DMS153 treated with DMSO at 0.1 percent for 48 hours (cell line): ENCODE data around the gene PINK1.
"Not testable (repeated sequence)": the region's sequence is repeated elsewhere in the genome, so short reads cannot be mapped to it uniquely, and the experiment has no call there.

ENCODE experiments used
- DNase-seq: peaks from one replicate; lab custom pipeline; 2025; ENCODE audit not compliant: unreplicated experiment; lab: John Stamatoyannopoulos, UW

Gene PINK1

GRCh38 chr1:20633190-20634064, at the start of gene PINK1:
Gene PINK1 (plus strand): TSS chr1:20633458. CDS start chr1:20633549, 91 bp downstream.
- DNase-seq: peak; percentile 78

GRCh38 chr1:20584890-20585289, 48.4 kb upstream of the PINK1 start:
- DNase-seq: no peak

GRCh38 chr1:20586953-20587660, 46.2 kb upstream of the PINK1 start:
- no peak for DNase-seq

GRCh38 chr1:20587661-20588053, 45.6 kb upstream of the PINK1 start:
- DNase-seq: no peak

GRCh38 chr1:20588634-20589225, 44.5 kb upstream of the PINK1 start, which contains the start of gene CDA:
Gene CDA (plus strand): TSS chr1:20589097. CDS start chr1:20589130, 33 bp downstream.
- no peak for DNase-seq

DNA sequence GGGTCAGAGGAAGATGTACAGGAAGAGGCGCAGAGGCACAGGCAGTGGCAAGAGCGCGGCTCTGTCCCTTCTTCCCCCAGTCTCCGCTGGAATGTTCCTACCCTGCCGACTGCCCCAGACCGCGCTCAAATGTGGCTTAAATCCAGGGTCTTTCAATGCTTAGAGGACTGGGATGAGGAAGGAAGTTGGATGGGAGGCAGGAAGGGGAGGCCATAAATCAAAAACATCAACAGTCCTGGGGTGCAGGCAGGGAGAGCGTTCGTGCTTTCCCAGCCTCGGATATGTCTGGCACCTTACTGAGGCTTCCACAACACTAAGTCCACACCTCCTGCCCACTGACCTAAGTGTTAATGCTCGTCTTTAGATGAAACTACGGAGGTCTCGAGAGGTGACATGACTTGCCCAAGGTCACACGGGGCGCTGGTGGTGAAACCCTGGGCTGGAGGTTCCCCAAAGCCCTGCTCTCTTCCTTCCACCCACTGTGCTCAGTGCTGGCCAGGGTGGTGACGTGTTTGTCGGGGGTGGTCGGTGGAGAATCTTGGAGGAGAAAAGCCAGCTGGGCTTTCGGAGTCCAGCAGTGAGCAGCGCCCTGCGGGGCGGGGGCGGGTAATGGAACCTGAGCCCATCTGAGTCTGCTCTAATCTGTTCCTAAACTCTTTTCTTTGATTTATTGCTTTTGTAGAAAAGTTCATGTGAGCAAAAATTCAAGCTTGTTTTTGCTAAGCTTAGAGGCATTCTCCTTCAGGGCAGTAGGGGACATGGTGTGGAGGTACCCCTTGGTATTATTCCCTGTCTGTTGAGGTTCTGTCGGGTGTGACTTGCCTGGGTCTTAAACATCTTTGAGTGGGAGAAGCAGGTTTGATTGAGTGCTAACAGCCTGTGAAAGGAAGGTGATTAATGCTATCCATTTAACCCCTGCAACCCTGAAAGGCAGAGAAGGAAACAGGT, 43.7 kb upstream of the PINK1 start:
- DNase-seq: no peak

DNA sequence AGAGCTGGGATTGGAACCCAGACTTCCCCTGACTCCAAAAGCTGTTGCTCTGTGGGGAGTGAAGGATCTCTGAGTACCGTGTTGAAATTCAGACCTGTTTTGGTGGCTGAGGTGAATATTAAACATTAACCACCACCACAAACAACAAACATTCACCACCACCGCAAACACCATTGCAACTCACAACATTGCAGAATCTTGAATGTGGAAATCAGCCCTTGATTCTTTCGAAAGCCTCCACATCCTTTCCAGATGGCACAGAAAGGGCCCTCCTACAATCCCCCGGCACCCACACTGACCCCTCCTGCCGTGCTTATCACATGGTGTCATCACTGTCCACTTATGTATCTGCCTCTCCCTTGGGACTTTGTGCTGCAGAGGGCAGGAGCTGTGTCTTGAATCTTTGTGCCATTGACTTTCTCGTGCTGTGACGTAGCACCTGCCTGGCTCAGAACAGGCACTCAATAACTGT, 42.9 kb upstream of the PINK1 start:
- DNase-seq: no peak

- no peak for DNase-seq
Observed at GRCh38 chr1:20593756-20594155, 39.5 kb upstream of the PINK1 start.

DNA sequence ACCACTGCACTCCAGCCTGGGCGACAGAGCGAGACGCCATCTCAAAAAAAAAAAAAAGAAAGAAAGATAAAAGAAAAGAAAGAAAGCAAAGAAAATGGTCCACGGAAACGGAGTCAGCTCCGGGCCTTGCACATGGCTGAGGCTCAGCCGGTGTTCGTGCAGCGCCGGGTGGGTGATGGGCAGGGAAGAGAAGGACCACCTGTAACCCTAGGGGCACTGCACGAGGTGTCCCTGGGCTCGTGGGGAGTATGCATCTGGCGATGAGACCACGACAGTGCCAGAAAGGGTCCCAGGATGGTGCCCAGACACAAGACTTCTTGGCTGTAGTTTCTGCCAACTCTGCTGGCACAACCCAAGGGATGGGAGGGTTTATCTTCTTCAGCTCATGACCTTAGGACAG, 38.5 kb upstream of the PINK1 start:
- no peak for DNase-seq

GRCh38 chr1:20596106-20596505, 37.2 kb upstream of the PINK1 start:
- DNase-seq: no peak

DNA sequence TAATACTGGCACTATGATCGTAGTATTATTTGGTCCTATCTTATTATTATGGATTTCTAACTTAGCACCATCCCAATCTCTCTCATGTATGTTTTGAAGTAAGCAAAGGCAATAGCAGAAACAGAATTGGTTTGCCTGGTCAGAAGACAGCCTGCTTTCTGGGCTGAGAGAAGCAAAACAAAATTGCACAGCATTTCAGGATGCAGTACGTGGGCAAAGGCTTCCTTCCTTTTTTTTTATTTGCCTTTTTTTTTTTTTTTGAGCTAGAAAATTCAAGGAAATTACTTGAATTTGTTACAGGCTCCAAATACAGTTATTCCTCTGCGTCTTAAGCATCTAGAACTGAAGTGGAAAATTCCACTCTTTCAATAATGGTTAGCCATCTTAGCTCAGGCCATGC, 35.6 kb upstream of the PINK1 start:
- no peak for DNase-seq

DNA sequence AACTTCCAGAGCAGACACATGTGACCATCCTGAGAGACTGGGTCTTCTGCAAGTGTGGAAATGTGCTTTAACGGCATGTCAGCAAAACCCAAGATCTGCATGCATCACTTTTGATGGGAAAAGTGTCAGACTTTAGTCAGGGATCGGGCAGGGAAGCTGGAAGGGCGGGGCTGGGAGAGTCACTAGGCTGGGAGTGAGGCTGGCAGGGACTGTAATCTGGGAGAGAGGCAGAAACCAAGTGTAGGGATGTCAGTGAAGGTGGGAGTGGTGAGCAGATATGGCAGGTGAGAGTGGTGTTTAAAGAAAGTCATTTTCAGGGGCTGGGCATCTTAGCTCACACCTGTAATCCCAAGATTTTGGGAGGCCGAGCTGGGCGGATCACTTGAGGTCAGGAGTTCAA, 33.1 kb upstream of the PINK1 start:
- DNase-seq: no peak

DNA sequence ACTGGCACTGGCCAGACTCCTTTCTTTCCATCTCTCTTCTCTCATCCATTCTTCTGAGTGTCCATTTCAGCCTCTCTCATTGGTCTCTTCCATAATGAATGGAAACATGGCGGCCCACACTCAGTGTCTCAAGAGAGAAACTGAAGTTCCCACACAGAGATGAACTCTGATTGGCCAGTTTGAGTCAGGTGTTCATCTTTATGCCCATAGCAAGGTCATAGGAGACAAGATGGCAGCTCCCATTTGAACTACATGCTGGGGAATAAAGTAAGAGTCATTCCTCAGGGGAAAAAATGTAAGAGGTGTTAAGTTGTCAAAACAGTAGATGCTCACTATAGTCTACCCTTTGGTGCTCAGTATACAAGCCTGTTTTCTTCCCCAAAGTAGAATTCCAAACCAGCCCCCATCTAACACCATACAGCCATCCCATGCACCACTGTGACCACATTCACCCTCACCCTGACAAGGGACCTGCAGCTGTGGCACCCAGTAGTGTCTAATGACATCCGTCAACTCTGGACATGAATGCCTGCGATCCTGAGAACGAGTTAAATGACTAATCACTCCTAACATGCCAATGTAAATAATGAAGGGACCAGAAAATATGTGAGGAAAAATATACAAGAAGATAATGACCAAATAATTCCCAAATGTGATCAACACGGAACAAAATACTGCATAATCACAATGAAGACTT, 32.0 kb upstream of the PINK1 start:
- no peak for DNase-seq

- no peak for DNase-seq
Observed at GRCh38 chr1:20602851-20603450, 30.3 kb upstream of the PINK1 start.

DNA sequence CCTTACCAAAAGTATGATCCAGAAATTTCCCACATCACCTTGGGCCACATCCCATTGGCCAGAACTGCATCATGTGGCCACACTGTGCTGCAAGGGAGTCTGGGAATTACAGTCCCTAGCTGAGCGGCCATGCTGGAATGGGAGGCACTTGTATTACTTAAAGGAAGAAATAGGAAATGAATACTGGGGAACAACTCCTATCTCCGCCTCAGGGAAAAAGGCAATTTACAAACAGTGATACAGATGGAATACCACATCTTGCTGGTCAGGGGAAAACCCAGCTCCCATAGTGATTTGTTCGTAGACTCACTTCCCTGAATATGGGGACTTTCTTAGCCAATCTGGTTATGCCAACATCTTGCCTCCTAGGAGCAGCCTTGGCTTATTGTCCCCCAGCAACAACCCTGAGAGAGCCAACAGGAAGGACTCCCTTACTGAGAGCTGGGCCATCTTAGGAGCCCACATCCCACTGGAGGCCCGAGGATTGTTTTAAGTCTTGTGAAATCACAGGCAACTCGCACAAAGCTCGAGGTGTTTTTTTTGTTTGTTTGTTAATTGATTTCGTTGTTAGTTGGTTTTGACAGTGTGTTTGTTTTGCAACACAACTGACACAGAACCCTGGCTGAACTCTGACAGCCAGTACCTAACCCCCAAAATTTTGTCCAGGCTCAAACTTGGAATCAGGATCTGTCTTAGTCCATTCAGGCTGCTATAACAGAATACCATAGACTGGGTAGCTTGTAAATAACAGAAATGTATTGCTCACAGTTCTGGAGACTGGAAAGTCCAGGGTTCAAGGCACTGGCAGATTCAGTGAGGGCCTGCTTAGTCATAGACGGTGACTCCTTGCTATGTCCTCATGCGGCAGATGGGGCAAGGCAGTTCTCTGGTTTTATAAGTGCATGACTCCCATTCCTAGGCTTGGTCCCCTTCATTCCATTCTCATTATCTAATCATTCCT, 29.5 kb upstream of the PINK1 start:
- DNase-seq: no peak

GRCh38 chr1:20604678-20605077, 28.6 kb upstream of the PINK1 start:
- DNase-seq: no peak

DNA sequence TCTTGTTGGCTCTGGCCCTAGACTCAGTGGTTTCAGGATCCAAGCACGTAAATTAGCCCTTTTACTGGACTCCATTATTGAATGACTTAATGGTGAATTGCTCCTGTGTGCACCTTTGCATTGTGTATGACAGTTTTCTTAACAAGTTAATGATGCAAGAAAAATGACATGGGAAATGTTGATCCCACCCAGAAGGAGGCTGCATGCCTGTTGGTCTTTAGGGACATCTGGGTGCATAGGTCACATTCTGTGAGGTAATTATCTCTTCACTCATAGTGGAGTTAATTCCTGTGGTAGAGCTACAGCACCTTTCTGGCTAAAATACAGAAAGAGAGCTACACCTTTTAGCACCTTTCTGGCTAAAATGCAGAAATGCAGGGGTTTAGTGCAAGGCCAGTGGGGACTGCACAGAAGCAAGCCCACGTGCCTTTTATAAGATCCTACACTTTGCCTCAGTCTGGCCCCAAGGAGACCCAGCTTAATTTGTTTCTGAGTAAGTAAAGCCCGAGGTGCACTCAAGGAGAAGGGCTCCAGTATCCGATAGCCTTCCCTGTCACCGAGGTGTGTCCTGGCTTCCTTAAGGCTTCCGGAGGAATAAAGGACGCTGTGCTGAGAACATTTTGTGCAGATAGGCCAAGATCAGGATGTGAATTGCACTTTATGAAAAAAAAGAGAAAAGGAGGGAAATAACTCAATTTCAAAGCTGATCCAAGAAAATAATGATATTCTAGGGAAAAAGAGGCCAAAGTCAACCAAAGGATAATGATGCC, 26.3 kb upstream of the PINK1 start:
- not testable (repeated sequence) for DNase-seq

DNA sequence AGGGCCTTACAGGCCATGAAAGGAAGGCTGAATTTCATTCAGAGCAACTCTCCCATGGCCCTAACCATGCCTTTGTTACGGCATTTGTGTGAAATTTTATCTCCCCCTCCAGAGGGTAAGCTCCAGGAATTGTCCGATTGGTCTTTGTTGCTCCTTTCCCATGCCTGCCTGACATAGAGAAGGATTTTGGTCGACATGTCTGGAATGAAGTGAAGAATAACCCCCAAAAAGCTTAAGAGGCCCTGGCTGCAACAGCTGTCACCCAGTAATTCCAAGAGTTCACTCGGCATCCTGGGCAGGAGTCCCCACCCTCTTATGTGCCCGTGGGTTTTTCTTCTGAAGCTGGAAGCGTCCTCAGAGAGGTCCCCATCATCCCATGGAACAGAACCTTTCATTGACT, 23.7 kb upstream of the PINK1 start:
- no peak for DNase-seq
